K562 (cell line): ENCODE results near the gene CHD5. TPM values are rescaled to one million over a fixed set of nuclear protein-coding genes. Genes with fewer than 3 reads are reported as not detected.

Source experiments
- BRF1 ChIP-seq: IDR thresholded peaks from 3 replicates; pipeline ENCODE4 v1.6.1; 2011; ENCODE audit warnings: borderline replicate concordance, mild to moderate bottlenecking; ENCODE audit not compliant: insufficient read length; ENCODE audit errors: extremely low read depth
- CEBPZ ChIP-seq: fragments of 150-350 bp; IDR thresholded peaks from 2 replicates; pipeline ENCODE4 v1.6.1; 2014; ENCODE audit warnings: low read depth, mild to moderate bottlenecking, low read length, borderline replicate concordance
- CHD2 ChIP-seq: IDR thresholded peaks from 2 replicates; pipeline ENCODE4 v1.6.1; 2011; ENCODE audit warnings: low read depth, low read length
- E2F4 ChIP-seq: sonication (generic); formaldehyde crosslinking; IDR thresholded peaks from 2 replicates; pipeline ENCODE4 v1.8.0; 2022; ENCODE audit warnings: mild to moderate bottlenecking, low read depth, missing genetic modification reagents
- FOXA3 ChIP-seq, 2 experiments: fragments of 450-650 bp in 1 of 2; sonication (generic) in 1 of 2; formaldehyde crosslinking; IDR thresholded peaks in 1 of 2; conservative IDR thresholded peaks in 1 of 2; 2 replicates each; pipeline versions ENCODE4 v1.4.0 to v1.8.0; 2020 to 2022; ENCODE audit warnings: mild to moderate bottlenecking in 2 of 2, missing genetic modification reagents in 1 of 2
- FOXO4 ChIP-seq: fragments of 450-650 bp; formaldehyde crosslinking; IDR thresholded peaks from 2 replicates; pipeline ENCODE4 v1.4.0; 2020; ENCODE audit warnings: mild to moderate bottlenecking, moderate library complexity
- JUND ChIP-seq, 2 experiments: IDR thresholded peaks; 2 replicates in 1 of 2; 3 replicates in 1 of 2; pipeline ENCODE4 v1.6.1; 2011; ENCODE audit warnings: borderline replicate concordance in 2 of 2, low read depth in 2 of 2, low read length in 2 of 2, improper control_type of control experiment in 1 of 2, missing biosample characterization in 1 of 2, missing genetic modification characterization in 1 of 2, missing genetic modification reagents in 1 of 2
- KLF10 ChIP-seq: fragments of 250-450 bp; sonication (Bioruptor Pico); IDR thresholded peaks from 2 replicates; pipeline ENCODE4 v1.6.1; 2021; ENCODE audit warnings: matching md5 sums
- NR2C2 ChIP-seq, 2 experiments: fragments of 200-800 bp in 1 of 2; sonication (Bioruptor generic) in 1 of 2; sonication (generic) in 1 of 2; formaldehyde crosslinking in 1 of 2; IDR thresholded peaks; 2 replicates each; pipeline versions ENCODE4 v1.6.1 to v1.8.0; 2016 to 2022; ENCODE audit warnings: mild to moderate bottlenecking in 1 of 2, missing compliant biosample characterization in 1 of 2, missing genetic modification characterization in 1 of 2, missing genetic modification reagents in 1 of 2
- NRF1 ChIP-seq, 2 experiments: fragments of 450-650 bp; IDR thresholded peaks in 1 of 2; conservative IDR thresholded peaks in 1 of 2; 2 replicates each; pipeline ENCODE4 v1.6.1; 2014; ENCODE audit warnings: mild to moderate bottlenecking in 2 of 2
- PKNOX1 ChIP-seq: fragments of 450-650 bp; IDR thresholded peaks from 2 replicates; pipeline ENCODE4 v1.6.1; 2016
- PPARD ChIP-seq: fragments of 250-450 bp; sonication (Bioruptor Pico); IDR thresholded peaks from 2 replicates; pipeline ENCODE4 v1.8.0; 2022; ENCODE audit warnings: inconsistent platforms, mild to moderate bottlenecking, moderate library complexity
- PURB ChIP-seq: sonication (generic); formaldehyde crosslinking; IDR thresholded peaks from 2 replicates; pipeline ENCODE4 v1.9.0; 2021; ENCODE audit warnings: low read depth, mild to moderate bottlenecking, missing genetic modification reagents
- SMARCA4 ChIP-seq: fragments of 450-650 bp; IDR thresholded peaks from 2 replicates; pipeline ENCODE4 v1.6.1; 2016
- SNAPC5 ChIP-seq: fragments of 250-450 bp; sonication (Bioruptor Pico); IDR thresholded peaks from 2 replicates; pipeline ENCODE4 v1.8.0; 2021; ENCODE audit warnings: moderate library complexity, mild to moderate bottlenecking, inconsistent platforms
- STAG1 ChIP-seq: sonication (generic); formaldehyde crosslinking; IDR thresholded peaks from 2 replicates; pipeline ENCODE4 v1.5.0; 2020; ENCODE audit warnings: missing genetic modification reagents, borderline replicate concordance
- TAF7 ChIP-seq: fragments of 450-650 bp; IDR thresholded peaks from 2 replicates; pipeline ENCODE4 v1.6.1; 2016; ENCODE audit warnings: missing genetic modification characterization, missing compliant biosample characterization
- TARDBP ChIP-seq: fragments of 450-650 bp; IDR thresholded peaks from 2 replicates; pipeline ENCODE4 v1.6.1; 2016
- TBL1XR1 ChIP-seq, 2 experiments: IDR thresholded peaks; 2 replicates each; pipeline ENCODE4 v1.6.1; 2012; ENCODE audit warnings: improper control_type of control experiment in 2 of 2, low read length in 2 of 2, mild to moderate bottlenecking in 1 of 2
- ZKSCAN1 ChIP-seq: fragments of 150-350 bp; IDR thresholded peaks from 2 replicates; pipeline ENCODE4 v1.6.1; 2016; ENCODE audit warnings: low read depth, low read length
- ZNF785 ChIP-seq: fragments of 250-450 bp; sonication (Bioruptor Pico); IDR thresholded peaks from 2 replicates; pipeline ENCODE4 v1.4.0; 2020; ENCODE audit warnings: mild to moderate bottlenecking
- polyA plus RNA-seq, 8 experiments: library from polyadenylated mRNA; depleted of rRNA in 4 of 8; stranded (reverse) in 5 of 8; unstranded in 3 of 8; fragments of >200 nt; fragmentation: Nextera tagmentation in 2 of 8; fragmentation: Illumina TruSeq in 1 of 8; extraction: Ambion mirVana in 2 of 8; extraction: Trizol in 1 of 8; gene quantifications; 2 replicates each; pipeline versions ENCODE4 v1.2.1 to v1.2.3, GENCODE V29; 2011 to 2014; ENCODE audit warnings: inconsistent platforms in 1 of 8, missing spikeins in 1 of 8
- total RNA-seq, 7 experiments: library from RNA; depleted of rRNA in 6 of 7; stranded (reverse); fragments of >200 nt in 6 of 7; fragmentation: Illumina TruSeq in 2 of 7; extraction: Trizol in 2 of 7; gene quantifications; 2 replicates each; pipeline versions ENCODE4 v1.2.1 to v1.2.3, GENCODE V29; 2011 to 2021; ENCODE audit warnings: low replicate concordance in 1 of 7

The CHD5 gene
- total and polyA plus RNA-seq, 9 of the 15 experiments (the other 6 are each of a cell fraction or from before 2014, with no cell fraction given), result 0.03 to 0.52 (median 0.11) TPM; not detected in 2

- TF ChIP-seq E2F4 (CRISPR knock-in tag) (no peak), TBL1XR1 (IDR thresholded peaks at IDR 0.05; ENCODE audit: low read length in 2 of 2) (no peak), BRF1 (no peak), TARDBP (no peak), NR2C2 (CRISPR knock-in tag; IDR thresholded peaks at IDR 0.05) (no peak), NR2C2 (tag; IDR thresholded peaks at IDR 0.05) (no peak), FOXA3 (CRISPR knock-in tag; conservative IDR thresholded peaks at IDR 0.05 in 1 of 2, IDR thresholded peaks at IDR 0.05 in 1 of 2) (no peak), NRF1 (conservative IDR thresholded peaks at IDR 0.05 in 1 of 2, IDR thresholded peaks at IDR 0.05 in 1 of 2) (no peak; a peak in 1 of 4 replicates), CEBPZ (no peak), KLF10 (no peak), PKNOX1 (peak; percentile 70), PPARD (CRISPR knock-in tag) (no peak), PURB (no peak), FOXO4 (CRISPR knock-in tag) (no peak), JUND (IDR thresholded peaks at IDR 0.05; ENCODE audit: borderline replicate concordance, low read depth, low read length) (peak; percentile 82), JUND (tag; IDR thresholded peaks at IDR 0.05; ENCODE audit: borderline replicate concordance, low read depth, low read length) (peak; percentile 83; the same call in 2 of the 3 replicates), TAF7 (no peak), STAG1 (CRISPR knock-in tag) (no peak), CHD2 (no peak), SNAPC5 (CRISPR knock-in tag) (no peak), SMARCA4 (peak; percentile 72), ZKSCAN1 (no peak), ZNF785 (CRISPR knock-in tag) (no peak)
Observed at GRCh38 chr1:6157528-6158174, 22.5 kb downstream of the CHD5 start (continued).
